OCI-LY3 (cell line): ENCODE data around the gene TCEAL4.

Source experiments
- H2AFZ ChIP-seq: fragments of 200-600, 300-600 bp; shearing (Covaris generic); 2 replicates; pipeline ENCODE4 v1.6.0; 2014; ENCODE audit warnings: antibody characterized with exemption, low read depth, low read length
- H3K27ac ChIP-seq: fragments of 200-600, 300-600 bp; sonication (generic); 2 replicates; pipeline ENCODE4 v1.5.1; 2014; ENCODE audit warnings: mild to moderate bottlenecking, low read length, moderate library complexity, mixed read lengths
- H3K27me3 ChIP-seq: fragments of 200-600, 300-600 bp; sonication (generic); 2 replicates; pipeline ENCODE4 v1.6.1; 2014; ENCODE audit warnings: low read depth, low read length, mixed read lengths
- H3K36me3 ChIP-seq: fragments of 200-600, 300-600 bp; sonication (generic); replicated peaks from 2 replicates; pipeline ENCODE3; 2014; ENCODE audit warnings: low read depth, low read length, mixed read lengths
- H3K4me1 ChIP-seq: fragments of 300-600, 200-600 bp; sonication (generic); 2 replicates; pipeline ENCODE4 v1.6.1; 2014; ENCODE audit warnings: low read length, mixed read lengths
- H3K4me2 ChIP-seq: fragments of 200-600, 300-600 bp; sonication (generic); 2 replicates; pipeline ENCODE4 v1.6.1; 2014; ENCODE audit warnings: low read length, mixed read lengths
- H3K4me3 ChIP-seq: fragments of 300-600, 200-600 bp; sonication (generic); 2 replicates; pipeline ENCODE4 v1.5.1; 2014; ENCODE audit warnings: antibody characterized with exemption, mild to moderate bottlenecking, low read length, moderate library complexity
- H3K79me2 ChIP-seq: fragments of 300-600, 200-600 bp; shearing (Covaris generic); 2 replicates; pipeline ENCODE4 v1.6.1; 2014; ENCODE audit warnings: mild to moderate bottlenecking, low read length, mixed read lengths
- H3K9ac ChIP-seq: fragments of 300-600, 200-600 bp; shearing (Covaris generic); 2 replicates; pipeline ENCODE4 v1.6.0; 2014; ENCODE audit warnings: mild to moderate bottlenecking, low read length, moderate library complexity
- H3K9me3 ChIP-seq: fragments of 200-600, 300-600 bp; shearing (Covaris generic); 2 replicates; pipeline ENCODE4 v1.6.1; 2014; ENCODE audit warnings: low read length, mixed read lengths; ENCODE audit not compliant: insufficient read depth
- H4K20me1 ChIP-seq: fragments of 200-600, 300-600 bp; sonication (generic); 2 replicates; pipeline ENCODE4 v1.6.1; 2016; ENCODE audit warnings: low read length, mixed read lengths; ENCODE audit not compliant: insufficient read depth
- EZH2phosphoT487 ChIP-seq: fragments of 200-600 bp; shearing (Covaris generic); IDR thresholded peaks from 2 replicates; pipeline ENCODE4 v1.6.1; 2018; ENCODE audit warnings: antibody characterized with exemption, mixed run types, low read depth
- TF ChIP-seq, protein P1 (sequence below): fragments of 200-600, 300-600 bp; sonication (generic); IDR thresholded peaks from 2 replicates; pipeline ENCODE4 v1.5.1; 2014; ENCODE audit warnings: antibody characterized with exemption, low read length, low read depth

TCEAL4 gene

DNA sequence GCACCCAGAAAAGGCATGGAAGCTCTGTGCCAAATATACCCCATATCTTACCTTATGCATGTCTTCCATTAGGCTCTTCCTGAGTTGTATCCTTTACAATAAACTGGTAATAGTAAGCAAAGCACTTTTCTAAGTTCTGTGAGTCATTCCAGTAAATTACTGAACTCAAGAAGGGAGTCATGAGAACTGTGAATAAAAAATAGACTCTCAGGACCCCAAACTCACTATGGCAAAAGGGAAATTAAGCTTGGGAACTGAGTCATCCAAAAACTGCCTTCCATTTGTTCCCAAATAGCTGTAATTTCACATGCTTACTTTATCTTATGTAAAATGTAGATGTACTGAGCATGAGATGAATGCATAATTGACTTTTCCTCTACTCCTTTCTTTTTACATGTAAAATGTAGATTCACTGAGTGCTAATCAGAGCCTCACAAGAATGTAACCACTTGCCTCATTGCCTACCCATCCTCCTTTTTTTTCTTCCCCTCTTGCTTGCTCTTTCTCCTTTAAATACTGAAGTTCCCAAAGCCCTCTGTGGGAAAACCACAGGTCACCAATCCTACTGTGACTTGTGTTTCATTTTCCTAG is 30.6 kb downstream of the TCEAL4 start:
- Histone ChIP-seq H3K79me2 (no peaks in the 10 kb centered on the region), H3K4me3 (no peak overlapping the region), H2AFZ (no peak overlapping the region), H3K27me3 (no peaks in the 10 kb centered on the region), H3K4me2 (no peak overlapping the region), H3K9ac (no peak overlapping the region), H3K27ac (no peak overlapping the region), H3K4me1 (no peaks in the 10 kb centered on the region), H3K36me3 (no peaks in the 10 kb centered on the region), H3K9me3 (no peaks in the 10 kb centered on the region), H4K20me1 (no peaks in the 10 kb centered on the region)
- no peak for TF ChIP-seq EZH2phosphoT487
- TF ChIP-seq, protein P1, sequence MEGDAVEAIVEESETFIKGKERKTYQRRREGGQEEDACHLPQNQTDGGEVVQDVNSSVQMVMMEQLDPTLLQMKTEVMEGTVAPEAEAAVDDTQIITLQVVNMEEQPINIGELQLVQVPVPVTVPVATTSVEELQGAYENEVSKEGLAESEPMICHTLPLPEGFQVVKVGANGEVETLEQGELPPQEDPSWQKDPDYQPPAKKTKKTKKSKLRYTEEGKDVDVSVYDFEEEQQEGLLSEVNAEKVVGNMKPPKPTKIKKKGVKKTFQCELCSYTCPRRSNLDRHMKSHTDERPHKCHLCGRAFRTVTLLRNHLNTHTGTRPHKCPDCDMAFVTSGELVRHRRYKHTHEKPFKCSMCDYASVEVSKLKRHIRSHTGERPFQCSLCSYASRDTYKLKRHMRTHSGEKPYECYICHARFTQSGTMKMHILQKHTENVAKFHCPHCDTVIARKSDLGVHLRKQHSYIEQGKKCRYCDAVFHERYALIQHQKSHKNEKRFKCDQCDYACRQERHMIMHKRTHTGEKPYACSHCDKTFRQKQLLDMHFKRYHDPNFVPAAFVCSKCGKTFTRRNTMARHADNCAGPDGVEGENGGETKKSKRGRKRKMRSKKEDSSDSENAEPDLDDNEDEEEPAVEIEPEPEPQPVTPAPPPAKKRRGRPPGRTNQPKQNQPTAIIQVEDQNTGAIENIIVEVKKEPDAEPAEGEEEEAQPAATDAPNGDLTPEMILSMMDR: no peak

DNA sequence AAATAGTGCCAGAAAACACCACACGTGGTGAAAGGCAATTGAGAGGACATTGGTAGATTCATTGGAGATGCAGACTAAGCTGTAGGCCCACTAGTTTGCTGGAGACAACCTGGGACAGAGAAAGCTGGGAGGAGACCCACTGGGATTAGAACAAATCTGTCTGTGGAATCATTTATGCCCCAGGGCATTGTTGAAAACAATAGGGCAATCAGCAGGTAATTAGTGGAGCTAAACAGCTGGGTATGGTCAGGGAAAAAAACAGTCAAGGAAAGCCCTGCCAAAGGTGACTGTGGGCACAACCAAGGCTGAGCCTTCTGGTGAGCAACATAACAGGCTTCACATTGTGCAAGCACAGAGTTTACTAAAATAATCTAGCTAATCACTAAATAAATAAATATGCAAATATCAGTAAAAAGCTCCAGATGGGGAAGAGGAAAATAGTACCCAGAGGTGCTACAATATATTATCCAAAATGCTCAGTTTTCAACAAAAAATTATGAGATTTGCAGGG is 31.4 kb downstream of the TCEAL4 start:
- H4K20me1 ChIP-seq: no peaks in the 10 kb centered on the region
- TF ChIP-seq EZH2phosphoT487: no peak
- TF ChIP-seq, protein P1: no peak
- H3K9me3 ChIP-seq: no peaks in the 10 kb centered on the region
- no peaks in the 10 kb centered on the region for H3K36me3 ChIP-seq
- no peak overlapping the region for H3K9ac ChIP-seq
- no peaks in the 10 kb centered on the region for H3K27me3 ChIP-seq
- no peaks in the 10 kb centered on the region for H3K4me1 ChIP-seq
- no peaks in the 10 kb centered on the region for H3K79me2 ChIP-seq
- H3K4me3 ChIP-seq: no peak overlapping the region
- H3K4me2 ChIP-seq: no peak overlapping the region
- H3K27ac ChIP-seq: no peak overlapping the region
- no peak overlapping the region for H2AFZ ChIP-seq

DNA sequence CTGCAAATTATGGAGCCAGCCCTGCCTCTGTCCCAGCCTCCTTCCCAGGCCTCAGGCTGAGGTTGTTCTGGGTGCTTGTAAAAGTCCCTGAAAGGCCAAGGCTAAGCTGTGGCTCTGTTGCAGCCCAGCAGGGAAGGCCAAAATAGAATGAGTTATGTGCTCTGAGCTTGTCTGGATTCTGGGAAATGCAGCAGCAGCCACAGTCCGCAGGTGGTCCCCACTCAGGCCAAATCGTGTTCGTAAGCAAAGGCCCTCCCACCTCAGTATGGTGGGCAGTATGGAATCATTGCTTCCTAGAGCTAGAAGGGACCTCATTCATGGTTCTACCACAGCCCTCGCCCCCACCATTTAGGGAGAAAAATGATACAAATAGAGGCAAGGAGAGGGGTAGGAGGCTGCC is 38.8 kb downstream of the TCEAL4 start:
- Histone ChIP-seq H3K4me1 (peaks cover 3% of the 10 kb centered on the region; the same call in 1 of the 2 replicates), H2AFZ (no peak overlapping the region), H3K9ac (no peak overlapping the region), H3K4me3 (no peak overlapping the region), H3K36me3 (no peaks in the 10 kb centered on the region), H3K4me2 (no peak overlapping the region), H4K20me1 (no peaks in the 10 kb centered on the region), H3K27me3 (no peaks in the 10 kb centered on the region), H3K79me2 (no peaks in the 10 kb centered on the region), H3K27ac (no peak overlapping the region), H3K9me3 (no peaks in the 10 kb centered on the region)
- TF ChIP-seq EZH2phosphoT487: no peak
- TF ChIP-seq, protein P1: no peak

GRCh38 chrX:103626855-103627254 is 41.5 kb downstream of the TCEAL4 start:
- TF ChIP-seq EZH2phosphoT487: no peak
- TF ChIP-seq, protein P1: no peak

More at GRCh38 chrX:103626855-103627254, 41.5 kb downstream of the TCEAL4 start:
- Histone ChIP-seq H4K20me1 (no peaks in the 10 kb centered on the region), H3K27ac (no peak overlapping the region), H3K4me2 (no peak overlapping the region), H3K9ac (no peak overlapping the region), H3K36me3 (no peaks in the 10 kb centered on the region), H3K4me1 (peaks cover 3% of the 10 kb centered on the region; the same call in 1 of the 2 replicates), H3K27me3 (no peaks in the 10 kb centered on the region), H3K79me2 (no peaks in the 10 kb centered on the region), H2AFZ (no peak overlapping the region), H3K4me3 (no peak overlapping the region), H3K9me3 (no peaks in the 10 kb centered on the region)
